D721Med (cell line): ENCODE data around the gene ZNF407.

ENCODE experiments used
- DNase-seq: peaks from one replicate; pipeline ENCODE4 v3.0.0; 2011; ENCODE audit warnings: low spot score; ENCODE audit not compliant: insufficient read length
- FAIRE-seq: peaks from 2 replicates; lab custom pipeline; 2011; peaks lifted over from hg19 to GRCh38; lab: Jason Lieb, UNC
- CTCF ChIP-seq: IDR thresholded peaks from 2 replicates; pipeline ENCODE4 v1.5.1; 2012; ENCODE audit warnings: mild to moderate bottlenecking, control low read depth; ENCODE audit not compliant: insufficient read depth; ENCODE audit errors: missing control alignments

ZNF407 gene

DNA sequence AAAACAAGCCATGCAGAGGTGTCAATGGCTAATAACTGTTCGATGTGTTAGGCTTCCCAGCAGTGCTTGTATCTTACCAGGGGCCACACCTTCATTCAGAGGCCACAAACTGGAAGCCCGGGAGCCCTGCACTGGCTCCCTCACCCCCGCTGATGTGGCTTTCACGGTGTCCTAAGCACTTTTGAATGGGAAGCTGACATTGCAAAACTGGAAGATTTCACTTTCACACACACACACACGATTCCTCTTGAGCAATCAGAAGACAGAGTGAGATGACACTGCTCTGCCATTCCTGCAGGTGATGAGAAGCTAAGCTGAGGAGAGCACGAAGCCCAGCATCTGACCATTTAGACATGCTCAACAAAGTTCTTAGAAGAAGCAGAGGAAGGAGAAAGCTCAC is 8.6 kb upstream of the ZNF407 start:
- DNase-seq: no peak
- FAIRE-seq: peak; percentile 90
- no peak for TF ChIP-seq CTCF

DNA sequence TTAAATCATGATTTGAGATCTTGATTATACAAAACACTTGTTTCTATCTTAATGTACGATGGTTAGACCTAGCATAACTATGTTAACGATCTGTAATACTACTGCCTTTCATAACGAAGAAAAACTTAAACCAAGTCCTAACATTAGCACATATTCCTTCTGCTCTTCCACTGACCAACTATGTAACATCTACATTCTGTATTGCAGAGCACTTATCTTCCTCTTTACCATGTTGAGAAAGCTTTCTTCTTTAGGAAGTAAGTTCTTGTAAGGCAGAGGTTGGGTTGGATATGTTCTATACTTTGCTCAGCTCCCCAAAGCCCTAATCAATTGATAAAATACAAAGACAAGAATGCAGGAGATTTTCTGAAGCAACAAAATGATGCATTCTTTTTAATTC is 7.9 kb upstream of the ZNF407 start:
- no peak for DNase-seq
- TF ChIP-seq CTCF: no peak
- peak; percentile 99 for FAIRE-seq

- FAIRE-seq (peak; percentile 95), DNase-seq (no peak)
- no peak for TF ChIP-seq CTCF
Observed at GRCh38 chr18:74590671-74591070, 7.0 kb upstream of the ZNF407 start.

GRCh38 chr18:74595431-74595830 is 2.2 kb upstream of the ZNF407 start:
- no peak for TF ChIP-seq CTCF
- DNase-seq (no peak), FAIRE-seq (peak; percentile 99)

GRCh38 chr18:74597034-74597661 is 522 bp upstream of the ZNF407 start:
- no peak for TF ChIP-seq CTCF
- peak; percentile 87 for DNase-seq
- no peak for FAIRE-seq

- DNase-seq: peak; percentile 68
- no peak for TF ChIP-seq CTCF
- no peak for FAIRE-seq
Observed at GRCh38 chr18:74598350-74599001, 806 bp downstream of the ZNF407 start.

- no peak for TF ChIP-seq CTCF
- no peak for FAIRE-seq
- no peak for DNase-seq
Observed at GRCh38 chr18:74604361-74604760, 6.7 kb downstream of the ZNF407 start.
